Activated effector memory CD4-positive, alpha-beta T cell treated with anti-CD3 and anti-CD28 coated beads, Interleukin-2, amount 50 U/mL, for 16 hours (primary cell): Measurements from ENCODE around the gene LSM11.

ENCODE experiments used
- DNase-seq: peaks from one replicate; pipeline ENCODE4 v3.0.0-alpha.2; 2020

LSM11 gene

GRCh38 chr5:157778121-157778805 is 34.8 kb downstream of the LSM11 start:
- no peak for DNase-seq

DNA sequence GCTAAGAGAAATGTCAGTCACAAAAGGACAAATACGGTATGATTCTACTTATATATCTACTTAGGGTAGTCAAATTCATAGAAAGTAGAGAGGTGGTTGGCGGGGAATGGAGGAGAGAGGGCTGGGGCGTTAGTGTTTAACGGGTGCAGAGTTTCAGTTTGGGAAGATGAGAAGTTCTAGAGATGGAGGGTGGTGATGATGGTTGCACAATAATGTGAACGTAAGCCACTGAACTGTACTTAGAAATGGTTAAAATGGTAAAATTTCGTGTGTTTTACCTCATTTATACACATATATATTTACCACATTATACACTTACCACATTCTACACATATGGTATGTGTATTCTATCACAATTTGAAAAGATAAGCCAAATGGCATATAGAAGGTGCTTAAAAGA is 35.7 kb downstream of the LSM11 start:
- no peak for DNase-seq

GRCh38 chr5:157785801-157786200 is 42.3 kb downstream of the LSM11 start:
- DNase-seq: no peak

DNA sequence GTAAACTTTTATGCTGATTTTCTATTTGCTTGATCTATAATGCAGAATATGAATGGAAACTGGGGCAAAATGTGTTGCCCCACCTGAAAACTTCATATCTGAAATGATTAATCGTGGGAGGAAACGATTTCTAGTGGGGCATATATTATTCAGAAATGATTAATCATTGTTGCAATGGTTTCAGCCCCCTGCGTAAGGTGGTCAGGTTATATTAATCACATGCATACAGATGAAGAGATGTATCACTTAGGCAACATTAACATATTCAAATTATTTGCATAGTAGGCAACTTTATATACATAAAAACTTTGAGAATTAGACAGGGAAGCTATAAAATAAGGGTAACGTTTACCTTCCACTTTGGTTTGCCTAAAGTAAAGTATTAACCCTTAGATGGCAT is 49.8 kb downstream of the LSM11 start:
- no peak for DNase-seq

GRCh38 chr5:157799578-157799977 is 56.1 kb downstream of the LSM11 start:
- DNase-seq: no peak

DNA sequence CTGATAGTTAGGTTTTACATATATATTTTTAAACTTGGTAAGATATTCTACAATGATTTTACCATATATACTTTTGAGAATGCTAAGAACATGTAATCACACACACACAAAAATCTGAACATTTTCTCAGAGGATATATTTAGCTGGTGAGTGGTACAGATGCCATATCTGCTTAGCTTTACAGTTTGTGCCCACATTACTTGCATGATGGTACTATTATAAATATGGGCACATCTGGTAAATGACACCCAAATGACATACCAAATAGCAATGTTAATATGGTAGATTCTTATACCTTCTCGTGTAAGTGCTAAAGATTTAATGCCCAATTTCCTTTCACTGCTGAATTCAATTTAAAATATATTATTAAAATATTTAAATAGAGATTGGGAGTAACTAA is 56.6 kb downstream of the LSM11 start:
- no peak for DNase-seq

- no peak for DNase-seq
Measured at GRCh38 chr5:157802736-157803135, 59.2 kb downstream of the LSM11 start.

DNA sequence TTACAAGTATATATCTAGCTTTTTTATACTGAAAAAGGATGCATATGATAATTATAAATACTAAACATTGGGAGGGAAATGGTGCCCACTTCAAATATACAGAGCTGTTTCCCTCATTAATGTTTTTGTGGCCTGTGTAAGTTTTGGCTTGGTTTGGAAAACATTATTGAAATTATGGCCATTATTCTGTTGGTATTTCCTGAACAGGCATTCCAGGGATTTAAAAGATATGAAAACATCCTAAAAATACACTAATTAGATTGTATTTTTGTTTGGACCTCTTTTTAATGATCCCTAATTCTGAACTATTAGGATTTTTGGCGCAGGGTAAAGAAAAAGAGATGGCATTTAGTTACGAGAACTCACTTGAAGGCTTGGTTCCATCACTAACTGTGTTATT is 64.5 kb downstream of the LSM11 start:
- no peak for DNase-seq
